HG03354 (cell line): Measurements from ENCODE around the gene LPCAT2.

Experiments used
- ATAC-seq: cut with Tn5 transposase; IDR thresholded peaks from one replicate; pipeline ENCODE4 v1.9.1; 2021; ENCODE audit warnings: mild to moderate bottlenecking; ENCODE audit not compliant: unreplicated experiment, poor library complexity, severe bottlenecking

LPCAT2 gene

DNA sequence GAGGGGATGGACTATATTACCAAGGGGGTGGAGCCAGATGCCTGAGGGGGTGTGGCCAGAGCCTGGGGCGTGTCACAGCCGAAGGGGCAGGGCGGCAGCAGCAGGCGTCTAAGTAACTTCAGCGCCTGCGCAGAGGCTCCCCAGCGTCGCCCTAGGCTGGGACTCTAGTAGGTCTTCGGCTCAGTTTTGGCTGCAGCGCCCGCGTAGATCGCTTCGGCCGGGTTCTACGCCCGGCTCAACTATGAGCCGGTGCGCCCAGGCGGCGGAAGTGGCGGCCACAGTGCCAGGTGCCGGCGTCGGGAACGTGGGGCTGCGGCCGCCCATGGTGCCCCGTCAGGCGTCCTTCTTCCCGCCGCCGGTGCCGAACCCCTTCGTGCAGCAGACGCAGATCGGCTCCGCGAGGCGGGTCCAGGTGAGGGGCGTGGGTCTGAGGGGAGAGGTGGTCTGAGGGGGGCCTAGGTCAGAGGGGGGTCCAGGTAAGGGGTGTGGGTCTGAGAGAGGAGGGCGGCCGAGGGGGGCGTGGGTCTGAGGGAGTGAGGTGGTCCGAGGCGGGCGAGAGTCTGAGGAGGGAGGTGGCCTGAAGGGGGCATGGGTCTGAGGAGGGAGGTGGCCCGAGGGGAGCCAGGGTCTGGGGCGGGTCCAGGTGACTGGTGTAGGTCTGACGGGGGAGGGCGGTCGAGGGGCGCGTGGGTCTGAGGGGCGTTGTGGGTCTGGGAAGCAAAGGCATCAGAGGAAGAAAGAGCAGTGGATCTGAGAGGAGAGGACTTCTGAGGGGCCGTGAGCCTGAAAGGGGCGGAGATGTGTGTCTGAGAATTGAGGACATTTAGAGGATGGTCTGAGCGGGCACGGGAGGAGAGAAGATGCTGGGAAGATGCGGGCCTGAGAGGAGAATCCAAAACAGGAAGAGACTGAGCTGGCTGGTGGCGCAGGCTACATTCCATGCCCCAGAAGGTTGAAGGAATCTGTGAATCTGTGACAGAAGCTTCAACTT, at the start of gene LPCAT2:
LPCAT2 (plus strand) TSS at position 132 of the 991 bp plus-strand sequence; CDS start at position 242, 110 bp downstream.
- ATAC-seq = peak; percentile 51

- ATAC-seq = no peak
These were observed 46.6 kb upstream of the LPCAT2 start for GRCh38 chr16:55462241-55462640.

DNA sequence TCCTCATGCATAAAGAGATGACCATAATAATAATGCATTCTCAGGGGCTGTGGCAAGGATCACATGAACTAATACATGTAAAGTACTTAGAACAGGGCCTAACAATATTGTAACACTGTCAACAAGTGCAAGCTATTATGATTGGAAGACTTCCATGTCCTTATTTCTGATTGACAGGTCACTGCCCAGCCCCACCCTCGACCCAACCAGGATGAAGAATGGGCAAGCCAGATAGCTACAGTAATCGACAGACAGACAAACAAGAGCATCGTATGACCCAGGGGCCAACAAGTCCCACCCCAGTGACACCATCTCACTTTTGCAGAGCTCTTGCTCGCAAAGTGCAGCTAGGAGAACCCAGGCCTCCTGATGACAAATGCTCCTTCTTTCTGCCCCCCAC, 44.5 kb upstream of the LPCAT2 start:
- ATAC-seq = no peak

GRCh38 chr16:55465077-55465896, 43.6 kb upstream of the LPCAT2 start:
- ATAC-seq = peak; percentile 97

GRCh38 chr16:55466209-55466608, 42.7 kb upstream of the LPCAT2 start:
- ATAC-seq = no peak

- no peak for ATAC-seq
These were observed 41.0 kb upstream of the LPCAT2 start for GRCh38 chr16:55467898-55468297.

- no peak for ATAC-seq
These were observed 40.4 kb upstream of the LPCAT2 start for GRCh38 chr16:55468352-55468990.

DNA sequence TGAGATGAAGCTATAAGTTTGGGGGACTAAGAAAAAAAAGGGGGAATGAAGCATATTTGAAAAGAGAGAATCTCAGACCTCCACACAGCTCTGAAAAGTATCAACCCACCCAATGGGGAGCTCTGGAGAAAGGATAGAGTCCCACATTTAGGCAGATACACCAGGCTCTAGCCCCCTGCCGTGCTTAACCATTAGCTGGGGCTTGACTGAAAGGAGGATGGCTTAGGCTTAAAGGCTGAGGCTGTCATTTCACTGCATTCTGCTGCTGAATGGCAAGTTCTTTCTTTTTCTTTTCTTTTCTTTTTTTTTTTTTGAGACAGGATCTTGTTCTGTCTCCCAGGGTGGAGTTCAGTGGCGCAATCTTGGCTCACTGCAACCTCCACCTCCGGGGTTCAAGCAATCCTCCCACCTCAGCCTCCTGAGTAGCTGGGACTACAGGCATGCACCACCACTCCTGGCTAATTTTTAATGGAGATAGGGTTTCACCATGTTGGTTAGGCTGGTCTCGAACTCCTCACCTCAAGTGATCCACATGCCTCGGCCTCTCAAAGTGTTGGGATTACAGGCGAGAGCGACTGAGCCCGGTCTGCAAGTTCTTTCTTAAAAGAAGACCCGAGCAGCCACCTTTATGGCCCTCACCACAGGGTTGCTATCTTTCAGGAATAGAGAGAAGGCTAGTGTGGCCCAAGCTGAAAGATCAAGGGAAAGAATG, 38.9 kb upstream of the LPCAT2 start:
- ATAC-seq = no peak

DNA sequence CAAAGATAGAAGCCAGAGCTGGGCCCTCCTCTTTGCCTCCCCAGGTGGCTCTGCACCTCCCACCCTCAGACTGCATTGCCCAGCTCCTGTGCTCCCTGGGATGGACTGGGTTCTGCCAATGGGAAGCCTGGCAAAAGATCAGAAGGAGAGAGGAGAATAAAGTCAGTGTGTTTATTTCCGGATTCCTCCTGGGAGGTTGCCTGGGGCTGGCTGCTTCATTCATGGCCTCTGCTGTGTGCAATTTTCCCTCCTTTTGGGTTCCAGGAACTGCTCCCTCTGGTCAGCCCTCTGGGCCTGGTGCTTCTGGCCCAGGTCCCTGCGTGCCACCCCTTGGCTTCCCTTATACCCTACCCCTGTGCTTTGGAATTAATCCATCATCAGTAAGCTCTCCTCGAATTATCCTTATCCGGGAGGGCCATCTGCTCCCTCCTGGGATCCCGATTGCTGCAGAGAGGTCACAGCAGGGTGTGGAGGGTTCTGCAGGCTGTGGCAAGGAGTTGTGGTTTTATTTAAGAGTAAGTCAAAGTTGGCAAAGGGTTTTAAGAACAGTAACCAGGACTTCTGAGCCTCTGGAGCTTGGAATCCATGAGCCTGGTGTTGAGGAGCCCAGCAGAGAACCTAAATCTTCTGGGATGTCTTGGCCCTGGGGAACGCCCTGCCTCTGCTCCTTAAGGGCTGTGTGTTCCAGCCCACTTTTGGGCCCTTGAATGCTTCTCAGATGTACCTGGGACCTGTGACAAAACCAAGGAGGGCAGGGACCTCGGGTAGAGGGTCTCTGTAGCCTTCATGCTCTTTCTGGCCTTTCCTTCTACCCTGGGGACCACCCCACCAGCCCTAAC, 38.1 kb upstream of the LPCAT2 start:
- ATAC-seq = no peak

GRCh38 chr16:55471448-55472097, 37.3 kb upstream of the LPCAT2 start:
- ATAC-seq = no peak

- ATAC-seq = no peak
These were observed 35.3 kb upstream of the LPCAT2 start for GRCh38 chr16:55473587-55473986.

GRCh38 chr16:55474821-55475220, 34.1 kb upstream of the LPCAT2 start:
- no peak for ATAC-seq

- no peak for ATAC-seq
These were observed 33.0 kb upstream of the LPCAT2 start for GRCh38 chr16:55475919-55476318.

- ATAC-seq = no peak
These were observed 32.0 kb upstream of the LPCAT2 start for GRCh38 chr16:55476625-55477533.

DNA sequence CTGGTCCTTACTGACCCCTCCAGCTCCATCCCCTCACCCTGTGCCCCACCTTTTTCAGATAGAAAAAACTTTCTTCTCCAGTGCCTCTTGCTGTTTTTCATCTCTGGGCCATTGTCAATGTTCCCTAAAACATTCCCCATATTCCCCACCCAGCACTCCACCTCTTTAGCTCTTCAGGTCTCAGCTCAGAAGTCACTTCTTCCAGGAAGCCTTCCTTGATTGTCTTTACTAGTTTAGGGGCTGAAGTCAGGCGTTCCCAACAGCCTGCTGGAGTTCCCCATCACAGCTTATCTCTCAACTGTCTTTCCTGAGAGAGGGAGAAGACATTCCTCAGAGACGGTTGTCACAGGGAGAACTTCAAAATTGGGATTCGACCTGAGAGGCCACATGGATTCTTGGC, 31.1 kb upstream of the LPCAT2 start:
- ATAC-seq = no peak

GRCh38 chr16:55478827-55479429, 29.9 kb upstream of the LPCAT2 start, which contains the start of gene MMP2:
MMP2 (plus strand) TSS chr16:55479198; CDS start chr16:55479480, 282 bp downstream.
- no peak for ATAC-seq
